Measurements from ENCODE around the gene STARD10.

STARD10 gene

GRCh38 chr11:72772059-72772458, 21.8 kb downstream of the STARD10 start:
- no peak for DNase-seq (ENCODE audit: extremely low read depth, low read depth)
- TF ChIP-seq, protein P1, sequence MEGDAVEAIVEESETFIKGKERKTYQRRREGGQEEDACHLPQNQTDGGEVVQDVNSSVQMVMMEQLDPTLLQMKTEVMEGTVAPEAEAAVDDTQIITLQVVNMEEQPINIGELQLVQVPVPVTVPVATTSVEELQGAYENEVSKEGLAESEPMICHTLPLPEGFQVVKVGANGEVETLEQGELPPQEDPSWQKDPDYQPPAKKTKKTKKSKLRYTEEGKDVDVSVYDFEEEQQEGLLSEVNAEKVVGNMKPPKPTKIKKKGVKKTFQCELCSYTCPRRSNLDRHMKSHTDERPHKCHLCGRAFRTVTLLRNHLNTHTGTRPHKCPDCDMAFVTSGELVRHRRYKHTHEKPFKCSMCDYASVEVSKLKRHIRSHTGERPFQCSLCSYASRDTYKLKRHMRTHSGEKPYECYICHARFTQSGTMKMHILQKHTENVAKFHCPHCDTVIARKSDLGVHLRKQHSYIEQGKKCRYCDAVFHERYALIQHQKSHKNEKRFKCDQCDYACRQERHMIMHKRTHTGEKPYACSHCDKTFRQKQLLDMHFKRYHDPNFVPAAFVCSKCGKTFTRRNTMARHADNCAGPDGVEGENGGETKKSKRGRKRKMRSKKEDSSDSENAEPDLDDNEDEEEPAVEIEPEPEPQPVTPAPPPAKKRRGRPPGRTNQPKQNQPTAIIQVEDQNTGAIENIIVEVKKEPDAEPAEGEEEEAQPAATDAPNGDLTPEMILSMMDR (IDR thresholded peaks at IDR 0.05; ENCODE audit: low read depth, low read length), result no peak

DNA sequence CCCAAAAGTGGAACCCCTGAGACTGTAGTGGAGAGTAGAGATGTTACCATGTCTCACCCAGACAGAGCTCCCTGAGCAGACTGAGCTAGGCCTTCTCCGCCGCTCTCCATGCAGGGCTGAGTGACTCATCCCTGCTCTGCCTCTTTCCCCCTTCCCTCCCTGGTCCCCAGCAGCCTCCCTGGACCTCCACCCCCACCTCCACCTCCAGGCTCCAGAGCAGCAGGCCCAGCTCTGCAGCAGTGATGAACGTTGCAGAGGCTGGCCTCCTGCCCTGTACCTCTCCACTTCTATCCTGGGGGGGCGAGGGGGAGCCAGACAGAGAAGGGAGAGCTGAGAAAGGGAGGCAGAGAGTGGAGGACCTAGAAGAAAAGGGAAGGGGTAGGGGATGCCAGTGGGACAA, 22.3 kb downstream of the STARD10 start:
- no peak for DNase-seq (ENCODE audit: extremely low read depth, low read depth)
- TF ChIP-seq, protein P1 (IDR thresholded peaks at IDR 0.05; ENCODE audit: low read depth, low read length), result no peak

DNA sequence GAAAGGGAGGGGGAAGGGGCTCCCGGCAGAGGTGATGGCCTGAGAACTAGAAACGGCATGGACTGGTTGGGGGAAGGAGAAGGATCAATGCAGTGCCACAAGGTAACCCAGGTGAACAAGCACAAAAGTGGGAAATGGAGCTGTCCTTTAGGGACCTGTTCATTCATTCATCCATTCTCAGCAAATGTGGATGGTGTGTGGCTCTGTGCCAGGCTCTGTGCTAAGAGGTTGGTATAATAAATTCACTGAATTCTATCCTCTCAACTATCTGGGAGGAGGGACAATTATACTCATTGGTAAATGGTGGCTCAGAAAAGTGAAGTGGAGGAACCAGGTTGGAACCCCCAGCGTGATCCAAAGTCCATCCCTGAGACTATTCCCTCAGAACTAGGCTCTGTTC, 23.0 kb downstream of the STARD10 start:
- DNase-seq (ENCODE audit: extremely low read depth, low read depth), result no peak
- TF ChIP-seq, protein P1 (IDR thresholded peaks at IDR 0.05; ENCODE audit: low read depth, low read length), result no peak

GRCh38 chr11:72769680-72770079, 24.2 kb downstream of the STARD10 start:
- no peak for DNase-seq (ENCODE audit: extremely low read depth, low read depth)
- TF ChIP-seq, protein P1 (IDR thresholded peaks at IDR 0.05; ENCODE audit: low read depth, low read length), result no peak

DNA sequence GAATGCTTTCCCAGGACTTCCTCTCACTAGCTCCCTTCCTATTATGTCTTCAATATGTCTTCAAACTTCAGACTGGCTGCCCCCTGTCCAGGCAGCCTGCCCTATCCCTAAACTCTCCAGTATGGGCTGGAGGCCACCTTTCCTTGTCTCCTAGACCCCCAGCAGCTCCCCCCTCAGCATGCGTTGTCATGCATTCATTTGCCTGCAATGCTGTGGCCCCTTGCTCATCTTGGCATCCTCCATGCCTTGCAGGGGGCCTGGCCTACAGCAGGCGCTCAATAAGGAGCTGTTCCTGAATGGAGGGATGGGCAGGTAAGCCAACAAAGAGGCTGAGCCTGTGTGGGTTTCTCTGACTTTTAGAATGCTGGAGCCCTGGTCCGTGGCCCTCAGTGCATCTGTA, 25.3 kb downstream of the STARD10 start:
- TF ChIP-seq, protein P1 (IDR thresholded peaks at IDR 0.05; ENCODE audit: low read depth, low read length), result no peak
- no peak for DNase-seq (ENCODE audit: extremely low read depth, low read depth)

GRCh38 chr11:72767203-72768062, 26.4 kb downstream of the STARD10 start:
- DNase-seq (ENCODE audit: extremely low read depth, low read depth), result no peak
- TF ChIP-seq, protein P1 (IDR thresholded peaks at IDR 0.05; ENCODE audit: low read depth, low read length), result no peak

GRCh38 chr11:72766152-72766902, 27.5 kb downstream of the STARD10 start:
- DNase-seq (ENCODE audit: extremely low read depth, low read depth), result no peak
- TF ChIP-seq, protein P1 (IDR thresholded peaks at IDR 0.05; ENCODE audit: low read depth, low read length), result no peak
